RPMI8226 (cell line): ENCODE results near the gene ARHGEF37.
"Not testable (repeated sequence)": the region's sequence is repeated elsewhere in the genome, so short reads cannot be mapped to it uniquely, and the experiment has no call there.

Experiments used
- DNase-seq: peaks from one replicate; pipeline ENCODE4 v3.0.0-alpha.2; 2015

ARHGEF37 gene, protein sequence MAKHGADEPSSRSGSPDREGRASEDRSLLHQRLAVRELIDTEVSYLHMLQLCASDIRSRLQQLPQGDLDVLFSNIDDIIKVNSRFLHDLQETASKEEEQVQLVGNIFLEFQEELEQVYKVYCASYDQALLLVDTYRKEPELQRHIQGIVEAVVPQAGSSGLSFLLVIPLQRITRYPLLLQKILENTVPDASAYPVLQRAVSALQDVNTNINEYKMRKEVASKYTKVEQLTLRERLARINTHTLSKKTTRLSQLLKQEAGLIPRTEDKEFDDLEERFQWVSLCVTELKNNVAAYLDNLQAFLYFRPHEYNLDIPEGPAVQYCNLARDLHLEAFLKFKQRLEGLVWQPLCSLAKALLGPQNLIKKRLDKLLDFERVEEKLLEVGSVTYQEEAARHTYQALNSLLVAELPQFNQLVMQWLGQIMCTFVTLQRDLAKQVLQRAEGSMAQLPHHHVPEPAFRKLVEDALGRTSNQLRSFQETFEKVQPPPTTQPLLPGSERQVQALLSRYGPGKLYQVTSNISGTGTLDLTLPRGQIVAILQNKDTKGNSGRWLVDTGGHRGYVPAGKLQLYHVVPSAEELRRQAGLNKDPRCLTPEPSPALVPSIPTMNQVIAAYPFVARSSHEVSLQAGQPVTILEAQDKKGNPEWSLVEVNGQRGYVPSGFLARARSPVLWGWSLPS

DNA sequence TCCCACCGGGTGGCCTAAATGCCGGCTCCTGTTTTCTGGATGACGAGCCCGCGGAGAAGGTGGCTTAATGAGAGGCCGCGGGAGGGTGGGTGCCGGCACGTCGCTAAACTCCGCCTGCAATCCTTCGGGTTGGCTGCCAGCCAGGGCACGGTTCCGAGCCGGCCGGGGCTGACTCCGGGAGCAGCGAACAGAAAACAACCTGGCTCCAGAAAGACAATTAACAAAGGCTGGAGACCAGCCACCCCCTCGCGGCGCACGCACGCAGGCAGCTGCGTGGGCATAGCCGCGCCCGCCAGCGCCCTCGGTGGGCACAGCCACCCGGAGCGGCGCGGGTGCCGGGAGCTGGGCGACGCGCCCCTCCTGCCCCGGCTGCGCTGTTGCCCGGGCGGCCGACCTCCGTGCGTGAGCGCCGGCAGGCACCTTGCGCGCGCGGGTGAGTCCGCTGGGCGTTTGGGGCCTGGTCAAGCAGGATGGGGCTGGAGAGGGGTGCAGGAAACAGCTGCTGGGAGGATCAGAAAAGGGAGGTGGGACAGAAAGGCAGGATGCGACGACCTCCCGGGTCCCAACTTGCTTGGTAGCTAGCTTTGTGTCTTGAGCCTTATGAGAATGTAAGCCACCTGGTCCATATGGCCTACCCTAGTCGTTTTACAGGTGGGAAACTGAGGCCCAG lies at the start of gene ARHGEF37:
Gene ARHGEF37, plus strand, starts transcription at position 307 of the 670 bp plus-strand sequence. CDS start 16,272 bp downstream, outside the sequence.
- peak; percentile 29 for DNase-seq

GRCh38 chr5:149532413-149532812 lies 48.9 kb upstream of the ARHGEF37 start:
- no peak for DNase-seq

GRCh38 chr5:149535787-149536186 lies 45.5 kb upstream of the ARHGEF37 start:
- not testable (repeated sequence) for DNase-seq

- no peak for DNase-seq
Observed at GRCh38 chr5:149537374-149537975, 43.8 kb upstream of the ARHGEF37 start.

GRCh38 chr5:149540089-149540488 lies 41.2 kb upstream of the ARHGEF37 start:
- DNase-seq: no peak

GRCh38 chr5:149541893-149542292 lies 39.4 kb upstream of the ARHGEF37 start:
- DNase-seq: no peak

GRCh38 chr5:149543361-149544027 lies 37.8 kb upstream of the ARHGEF37 start:
- DNase-seq: no peak

GRCh38 chr5:149544028-149544420 lies 37.3 kb upstream of the ARHGEF37 start:
- DNase-seq: no peak

DNA sequence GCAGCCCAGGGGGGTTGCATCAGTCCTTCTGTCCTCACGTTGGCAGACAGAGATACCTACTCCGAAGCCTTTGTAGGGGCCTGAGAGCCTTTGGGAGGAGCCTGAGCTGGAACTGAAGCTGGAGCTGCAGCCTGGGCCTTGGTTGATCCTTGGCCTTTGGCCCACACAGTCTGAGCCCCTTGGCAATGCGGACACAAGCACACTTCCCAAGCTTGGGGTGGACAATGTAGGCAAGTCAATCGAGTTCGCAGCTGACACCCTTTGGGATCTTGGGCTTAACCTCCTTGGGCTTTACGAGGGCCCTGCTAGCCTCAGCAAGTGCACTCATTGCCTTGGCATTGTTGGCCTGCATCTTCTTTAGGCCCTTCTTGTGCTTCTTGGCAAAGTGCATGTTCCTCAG lies 36.0 kb upstream of the ARHGEF37 start:
- no peak for DNase-seq

- DNase-seq: no peak
Observed at GRCh38 chr5:149546974-149547373, 34.3 kb upstream of the ARHGEF37 start.

DNA sequence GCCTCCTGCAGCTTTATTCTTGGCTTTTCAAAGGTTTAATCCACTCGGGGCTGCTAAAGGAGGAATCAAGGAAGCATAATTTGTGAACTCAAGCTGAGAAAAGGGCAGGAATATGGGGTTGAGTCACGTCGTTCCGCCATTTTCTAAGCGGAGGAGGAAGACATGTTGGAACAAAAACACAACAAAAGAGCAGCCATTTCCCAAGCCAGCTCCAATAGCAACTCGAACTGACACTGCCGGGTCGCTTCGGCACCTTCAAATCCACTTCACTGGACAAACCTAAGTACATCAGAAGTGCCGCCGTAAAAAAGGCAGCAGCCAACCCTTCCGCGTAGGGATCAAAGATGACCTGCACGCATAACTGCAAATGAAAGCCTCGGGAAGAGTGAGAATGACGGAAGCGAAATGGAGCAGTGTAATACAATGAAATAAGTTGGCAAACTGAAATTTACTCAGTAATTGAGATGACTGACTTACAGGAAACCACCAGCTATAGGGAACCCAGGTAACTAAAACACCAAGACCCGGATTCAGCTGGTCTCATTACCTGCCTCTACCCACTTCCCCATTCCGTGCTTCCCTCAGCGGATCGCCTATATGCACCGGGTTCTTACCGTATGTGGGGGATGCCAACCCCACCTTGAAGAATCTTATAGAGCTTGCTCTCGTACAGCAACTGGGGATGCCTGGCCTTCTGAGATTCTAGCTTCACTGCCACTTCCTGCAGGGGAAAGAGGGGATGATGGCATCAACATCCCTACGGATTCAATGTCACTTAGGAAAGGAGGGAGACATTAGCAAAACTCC lies 31.6 kb upstream of the ARHGEF37 start:
- peak; percentile 78 for DNase-seq

GRCh38 chr5:149550268-149550583 lies 31.1 kb upstream of the ARHGEF37 start:
- DNase-seq: peak; percentile 16

- peak; percentile 33 for DNase-seq
Observed at GRCh38 chr5:149550594-149551226, 30.6 kb upstream of the ARHGEF37 start.

- DNase-seq: peak; percentile 99
Observed at GRCh38 chr5:149551227-149552037, 29.9 kb upstream of the ARHGEF37 start, which contains the start of gene CSNK1A1. TSS of gene CSNK1A1 (minus strand) at chr5:149551439. CDS start at chr5:149550964, 475 bp downstream.

GRCh38 chr5:149552038-149552494 lies 29.2 kb upstream of the ARHGEF37 start:
- DNase-seq: no peak

DNA sequence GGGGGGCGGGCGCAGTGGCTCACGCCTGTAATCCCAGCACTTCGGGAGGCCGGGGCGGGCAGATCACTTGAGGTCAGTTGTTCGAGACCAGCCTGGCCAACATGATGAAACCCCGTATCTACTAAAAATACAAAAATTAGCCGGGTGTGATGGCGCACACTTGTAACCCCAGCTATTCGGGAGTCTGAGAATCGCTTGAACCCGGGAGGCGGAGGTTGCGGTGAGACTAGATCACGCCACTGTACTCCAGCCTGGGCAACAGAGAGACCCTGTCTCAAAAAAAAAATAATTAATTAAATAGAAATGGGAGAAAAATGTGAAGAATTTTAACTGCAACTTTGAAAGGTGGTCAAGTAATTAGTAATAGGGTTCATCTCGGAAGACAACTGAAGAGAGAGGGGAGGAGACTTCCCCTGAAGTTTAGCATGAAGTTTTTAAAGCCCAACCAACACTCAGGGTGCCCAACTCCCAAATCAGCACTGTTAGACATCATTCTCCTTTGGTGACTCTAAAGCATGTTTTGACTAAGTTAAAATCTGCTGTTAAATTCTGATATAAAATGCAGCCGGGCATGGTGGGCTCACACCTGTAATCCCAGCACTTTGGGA lies 28.6 kb upstream of the ARHGEF37 start:
- no peak for DNase-seq

GRCh38 chr5:149559706-149560105 lies 21.6 kb upstream of the ARHGEF37 start:
- no peak for DNase-seq

DNA sequence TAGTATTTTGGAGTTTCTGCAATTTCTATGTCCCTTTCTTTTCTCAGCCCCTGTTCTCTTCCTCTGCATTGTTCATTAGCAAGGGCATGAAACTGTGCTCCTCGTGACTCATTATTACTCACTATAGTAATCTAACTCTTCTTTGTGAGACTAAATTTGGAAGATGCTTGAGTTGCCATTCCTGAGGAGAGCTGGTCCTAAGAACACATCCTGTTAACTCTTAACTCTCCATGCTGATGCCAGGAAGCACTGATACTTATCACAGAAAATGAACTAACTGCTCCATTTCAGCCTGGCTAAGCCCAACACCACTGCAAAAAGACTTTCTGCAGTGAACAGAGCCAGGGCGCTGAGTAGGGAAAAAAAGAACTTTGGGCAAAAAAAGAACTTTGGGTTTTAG lies 19.4 kb upstream of the ARHGEF37 start:
- peak; percentile 72 for DNase-seq

DNA sequence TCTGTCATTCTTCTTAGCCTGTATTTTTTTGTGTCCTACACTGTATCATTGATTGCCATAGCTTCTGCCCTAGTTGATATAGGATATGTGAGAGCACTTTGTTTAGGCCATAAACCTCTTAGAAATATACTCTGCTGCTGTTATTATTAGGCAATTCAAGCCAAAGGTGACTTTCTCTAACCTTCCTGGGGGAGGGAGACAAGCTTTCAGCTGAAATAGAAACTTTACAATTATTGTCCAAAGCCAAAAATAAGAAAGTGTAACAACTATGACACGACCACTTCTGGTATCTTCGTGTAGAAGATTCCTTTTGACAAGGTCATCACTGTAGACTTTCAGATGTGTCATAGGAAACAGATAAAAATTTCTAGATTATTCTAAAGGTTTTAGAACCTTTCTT lies 17.8 kb upstream of the ARHGEF37 start:
- no peak for DNase-seq
